Endodermal cell (in vitro differentiated cells): ENCODE results near the gene CYSTM1. TPM values are rescaled to one million over a fixed set of nuclear protein-coding genes. Genes with fewer than 3 reads are reported as not detected.

Experiments used
- DNase-seq: peaks from one replicate; pipeline ENCODE4 v3.0.0-alpha.2; 2017
- H3K27ac ChIP-seq: 2 replicates; pipeline ENCODE4 v1.5.1; 2013; ENCODE audit warnings: mild to moderate bottlenecking, low read depth, low read length, moderate library complexity
- H3K27me3 ChIP-seq: 2 replicates; pipeline ENCODE4 v1.6.1; 2013; ENCODE audit warnings: mild to moderate bottlenecking, low read length, moderate library complexity; ENCODE audit not compliant: insufficient read depth, control insufficient read depth, poor library complexity, severe bottlenecking
- H3K36me3 ChIP-seq: 2 replicates; pipeline ENCODE4 v1.7.0; 2013; ENCODE audit warnings: mild to moderate bottlenecking, low read length, moderate library complexity; ENCODE audit not compliant: control insufficient read depth, insufficient read depth
- H3K4me1 ChIP-seq: one replicate; pipeline ENCODE4 v1.7.0; 2013; ENCODE audit warnings: low read length; ENCODE audit not compliant: control insufficient read depth, insufficient read depth
- H3K4me3 ChIP-seq: 2 replicates; pipeline ENCODE4 v1.5.1; 2013; ENCODE audit warnings: mild to moderate bottlenecking, low read length, moderate library complexity
- H3K9ac ChIP-seq: 2 replicates; pipeline ENCODE4 v1.6.1; 2013; ENCODE audit warnings: mild to moderate bottlenecking, low read length, moderate library complexity; ENCODE audit not compliant: poor library complexity, severe bottlenecking; ENCODE audit errors: extremely low read depth
- H3K9me3 ChIP-seq: 2 replicates; pipeline ENCODE4 v1.6.1; 2013; ENCODE audit warnings: mild to moderate bottlenecking, low read length, moderate library complexity; ENCODE audit not compliant: control insufficient read depth
- H3K27ac Mint-ChIP-seq: 2 replicates; pipeline ENCODE4 v1.8.0; 2020; ENCODE audit warnings: mixed read lengths
- H3K27me3 Mint-ChIP-seq: 2 replicates; pipeline ENCODE4 v1.8.0; 2021; ENCODE audit warnings: mild to moderate bottlenecking, mixed read lengths; ENCODE audit not compliant: insufficient read depth
- H3K36me3 Mint-ChIP-seq: 2 replicates; pipeline ENCODE4 v1.8.0; 2020; ENCODE audit warnings: low read depth, mixed read lengths
- H3K4me1 Mint-ChIP-seq: 2 replicates; pipeline ENCODE4 v1.8.0; 2020; ENCODE audit warnings: mixed read lengths
- H3K4me3 Mint-ChIP-seq: 2 replicates; pipeline ENCODE4 v1.8.0; 2020; ENCODE audit warnings: mild to moderate bottlenecking, moderate library complexity, mixed read lengths
- H3K9me3 Mint-ChIP-seq: 2 replicates; pipeline ENCODE4 v1.8.0; 2020; ENCODE audit warnings: mild to moderate bottlenecking, mixed read lengths
- CTCF ChIP-seq: fragments of 200-600 bp; sonication (generic); conservative IDR thresholded peaks from 2 replicates; pipeline ENCODE4 v1.5.0; 2021; ENCODE audit warnings: antibody characterized with exemption, mild to moderate bottlenecking
- WGBS, 2 experiments: methylation state at CpG; one replicate each; pipeline versions ENCODE4 v1.1.5 to v1.1.7; 2013; ENCODE audit warnings: missing lambda C conversion rate in 2 of 2, mixed read lengths in 1 of 2; ENCODE audit not compliant: insufficient coverage in 1 of 2, insufficient read length in 1 of 2; 5-methylcytosine and 5-hydroxymethylcytosine counted together
- total RNA-seq, 2 donors: library from RNA; stranded (reverse); fragmentation: NEBNext Ultra II Directional in 1 of 2; extraction: Animal tissue kit (Norgen Biotek cat#: 25700) in 1 of 2; gene quantifications; 2 replicates in 1 of 2; 3 replicates in 1 of 2; pipeline ENCODE4 v1.2.1, GENCODE V29; 2021

CYSTM1 gene
- total RNA-seq, 2 donors from 2014 or later, result 30.7 to 38.1 TPM

DNA sequence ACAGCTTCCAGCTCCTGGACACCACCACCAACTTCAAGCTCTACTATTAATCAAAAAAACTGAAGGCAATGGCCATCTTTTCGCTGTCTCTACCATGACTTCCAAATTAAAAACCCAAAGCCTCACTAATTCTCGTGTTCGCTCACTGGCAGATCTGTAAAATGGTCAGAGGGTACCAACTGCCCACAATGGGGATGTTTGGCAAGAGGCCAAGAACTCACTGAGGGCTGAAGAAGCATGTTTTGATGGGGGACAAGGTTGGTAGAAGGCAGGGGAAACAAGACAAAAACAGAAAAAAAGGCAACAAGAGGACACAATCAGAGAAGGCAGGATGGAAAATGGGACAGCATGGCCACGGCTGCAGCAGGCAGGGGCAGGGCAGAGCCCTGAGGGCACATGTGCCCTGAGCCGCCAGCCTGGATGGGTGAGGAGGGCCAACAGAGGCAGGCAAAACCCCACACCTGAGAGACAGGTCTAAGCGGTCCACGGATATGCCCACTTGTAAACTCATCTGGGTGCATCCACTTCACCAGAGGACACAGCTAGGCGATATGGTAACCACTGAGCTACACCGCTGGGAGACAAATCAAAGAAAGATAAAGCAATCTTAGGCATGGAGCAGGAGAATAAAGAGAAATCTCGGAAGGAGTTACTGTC is 77.6 kb downstream of the CYSTM1 start:
- Mint-ChIP-seq H3K36me3 (peaks cover 29% of the 10 kb centered on the region), H3K4me1 (peaks cover 16% of the 10 kb centered on the region), H3K27me3 (no peaks in the 10 kb centered on the region), H3K4me3 (no peak overlapping the region), H3K9me3 (no peaks in the 10 kb centered on the region), H3K27ac (no peak overlapping the region)
- Histone ChIP-seq H3K27ac (no peak overlapping the region), H3K36me3 (peaks cover 24% of the 10 kb centered on the region), H3K9ac (no peak overlapping the region), H3K9me3 (no peaks in the 10 kb centered on the region), H3K4me3 (no peak overlapping the region), H3K4me1 (no peaks in the 10 kb centered on the region), H3K27me3 (no peaks in the 10 kb centered on the region)
- no peak for TF ChIP-seq CTCF
- DNase-seq, result no peak
- WGBS, 2 experiments, result 96 to 100% methylated on average over 5 to 10 of the region's 10 CpGs

DNA sequence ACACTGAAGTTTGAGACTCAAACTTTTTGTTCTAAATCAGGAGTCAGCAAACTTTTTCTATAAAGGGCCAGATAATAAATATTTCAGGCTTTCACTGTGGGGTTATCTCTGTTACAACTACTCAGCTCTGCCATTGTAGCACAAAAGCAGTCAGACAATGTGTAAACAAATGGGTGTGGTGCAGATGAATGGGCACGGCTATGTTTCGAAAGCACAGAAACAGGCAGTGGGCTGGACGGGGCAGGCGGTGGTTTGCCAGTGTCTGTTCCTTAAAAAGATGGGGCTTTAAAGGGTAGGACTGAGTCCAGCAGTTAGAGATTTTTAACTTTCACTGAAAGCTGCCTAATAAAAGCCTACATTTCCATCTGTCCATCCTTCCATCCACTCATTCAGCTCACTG is 79.0 kb downstream of the CYSTM1 start:
- no peaks in the 10 kb centered on the region for H3K27me3 Mint-ChIP-seq

GRCh38 chr5:140255460-140256157 is 80.6 kb downstream of the CYSTM1 start:
- Mint-ChIP-seq H3K4me3 (no peak overlapping the region), H3K36me3 (peaks cover 30% of the 10 kb centered on the region), H3K27me3 (no peaks in the 10 kb centered on the region), H3K4me1 (peaks cover 30% of the 10 kb centered on the region), H3K27ac (no peak overlapping the region), H3K9me3 (no peaks in the 10 kb centered on the region)
- no peak for DNase-seq
- no peak overlapping the region for H3K4me3 ChIP-seq
- WGBS, 2 experiments, result 87 to 93% methylated on average over 4 of the region's 4 CpGs
- peaks cover 5% of the 10 kb centered on the region for H3K9me3 ChIP-seq
- no peaks in the 10 kb centered on the region for H3K4me1 ChIP-seq
- H3K9ac ChIP-seq, result no peak overlapping the region
- no peaks in the 10 kb centered on the region for H3K27me3 ChIP-seq
- TF ChIP-seq CTCF, result no peak
- H3K27ac ChIP-seq, result no peak overlapping the region
- H3K36me3 ChIP-seq, result peaks cover 28% of the 10 kb centered on the region

More for the DNA sequence above, 79.0 kb downstream of the CYSTM1 start:
- Mint-ChIP-seq H3K27ac (no peak overlapping the region), H3K4me1 (peaks cover 23% of the 10 kb centered on the region), H3K36me3 (peaks cover 33% of the 10 kb centered on the region), H3K4me3 (no peak overlapping the region), H3K9me3 (no peaks in the 10 kb centered on the region)
- TF ChIP-seq CTCF, result no peak
- no peak overlapping the region for H3K27ac ChIP-seq
- no peaks in the 10 kb centered on the region for H3K9me3 ChIP-seq
- H3K36me3 ChIP-seq, result peaks cover 28% of the 10 kb centered on the region
- H3K4me1 ChIP-seq, result no peaks in the 10 kb centered on the region
- no peak overlapping the region for H3K4me3 ChIP-seq
- no peaks in the 10 kb centered on the region for H3K27me3 ChIP-seq
- no peak overlapping the region for H3K9ac ChIP-seq
- 90 to 91% methylated on average over 4 of the region's 4 CpGs for WGBS, 2 experiments
- no peak for DNase-seq
